Measurements from ENCODE around the gene ATG12. TPM values are rescaled to one million over a fixed set of nuclear protein-coding genes. Genes with fewer than 3 reads are reported as not detected.

Gene ATG12
- total RNA-seq, 4 donors from 2014 or later = 37.1 to 46.1 (median 41.8) TPM

DNA sequence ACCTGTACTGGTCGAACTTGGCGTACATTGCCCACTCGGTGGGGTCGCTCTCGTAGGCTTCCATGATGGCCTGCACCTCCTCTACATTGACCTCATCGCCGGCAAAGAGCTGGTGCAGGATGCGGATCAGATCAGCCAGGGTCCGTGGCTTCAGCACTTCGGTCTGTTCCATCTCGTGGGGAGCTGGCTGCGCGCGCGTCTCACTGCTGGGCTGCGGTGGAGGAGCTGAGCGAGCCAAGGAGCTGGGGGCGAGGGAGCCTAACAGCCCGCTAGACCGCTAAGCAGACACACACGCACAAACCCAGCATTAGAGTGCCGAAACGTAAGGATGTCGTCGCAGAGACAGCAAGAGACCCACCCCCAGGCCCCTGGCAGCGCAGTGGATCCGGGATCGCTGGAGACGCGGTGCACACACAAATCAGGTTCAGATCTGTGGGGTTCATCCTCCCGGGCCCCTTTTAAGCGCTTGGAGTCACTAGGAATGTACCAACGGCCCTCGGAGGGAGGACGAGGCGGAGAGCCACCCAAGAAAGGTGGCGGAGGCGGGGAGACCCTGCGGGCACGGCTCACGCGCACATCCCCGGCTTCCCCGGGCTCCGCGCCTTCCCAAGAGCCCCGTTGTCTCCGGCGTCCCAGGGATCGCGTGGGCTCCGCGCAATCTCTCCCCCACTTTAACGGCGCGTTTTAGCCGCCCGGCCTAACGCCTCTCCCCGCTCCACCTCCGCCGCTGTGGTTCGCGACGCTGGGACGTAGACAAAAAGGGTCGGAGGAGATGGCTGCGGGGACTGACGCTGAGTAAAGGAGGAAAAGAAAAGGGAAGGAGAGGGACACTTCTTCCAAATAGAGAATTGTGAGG is 24.9 kb downstream of the ATG12 start, which contains the start of gene CDO1:
Gene CDO1 (minus strand): TSS at position 434 of the 856 bp plus-strand sequence. CDS start 262 bp downstream, at position 172.
- Histone ChIP-seq H3K4me1 (peaks cover 0 to 14% (median 0%) of the 10 kb centered on the region in 4 donors), H3K27ac (peak within 1 kb of the TSS in 3 of 4 donors; percentile 1 to 50 (median 39)), H3K36me3 (no peaks in the 10 kb centered on the region), H3K4me3 (peak within 1 kb of the TSS; percentile 25 to 54 (median 46)), H3K27me3 (peaks cover 0 to 17% of the 10 kb centered on the region in 2 donors), H3K9me3 (no peaks in the 10 kb centered on the region)
- peak in 2 of 3 donors; percentile 49 to 51 for DNase-seq
- TF ChIP-seq, protein P1, sequence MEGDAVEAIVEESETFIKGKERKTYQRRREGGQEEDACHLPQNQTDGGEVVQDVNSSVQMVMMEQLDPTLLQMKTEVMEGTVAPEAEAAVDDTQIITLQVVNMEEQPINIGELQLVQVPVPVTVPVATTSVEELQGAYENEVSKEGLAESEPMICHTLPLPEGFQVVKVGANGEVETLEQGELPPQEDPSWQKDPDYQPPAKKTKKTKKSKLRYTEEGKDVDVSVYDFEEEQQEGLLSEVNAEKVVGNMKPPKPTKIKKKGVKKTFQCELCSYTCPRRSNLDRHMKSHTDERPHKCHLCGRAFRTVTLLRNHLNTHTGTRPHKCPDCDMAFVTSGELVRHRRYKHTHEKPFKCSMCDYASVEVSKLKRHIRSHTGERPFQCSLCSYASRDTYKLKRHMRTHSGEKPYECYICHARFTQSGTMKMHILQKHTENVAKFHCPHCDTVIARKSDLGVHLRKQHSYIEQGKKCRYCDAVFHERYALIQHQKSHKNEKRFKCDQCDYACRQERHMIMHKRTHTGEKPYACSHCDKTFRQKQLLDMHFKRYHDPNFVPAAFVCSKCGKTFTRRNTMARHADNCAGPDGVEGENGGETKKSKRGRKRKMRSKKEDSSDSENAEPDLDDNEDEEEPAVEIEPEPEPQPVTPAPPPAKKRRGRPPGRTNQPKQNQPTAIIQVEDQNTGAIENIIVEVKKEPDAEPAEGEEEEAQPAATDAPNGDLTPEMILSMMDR (IDR thresholded peaks at IDR 0.05) = no peak
- no peak for TF ChIP-seq POLR2A (IDR thresholded peaks at IDR 0.05)

- Histone ChIP-seq H3K36me3 (no peaks in the 10 kb centered on the region), H3K4me1 (peaks cover 0 to 14% (median 0%) of the 10 kb centered on the region in 4 donors), H3K9me3 (no peaks in the 10 kb centered on the region), H3K27ac (peak overlapping the region in 1 of 4 donors; percentile 39), H3K4me3 (peak overlapping the region; percentile 25 to 54 (median 46)), H3K27me3 (peaks cover 0 to 17% of the 10 kb centered on the region in 2 donors)
- TF ChIP-seq, protein P1 (IDR thresholded peaks at IDR 0.05) = no peak
- no peak for TF ChIP-seq POLR2A (IDR thresholded peaks at IDR 0.05)
- DNase-seq = no peak
These were observed 25.6 kb downstream of the ATG12 start for GRCh38 chr5:115815693-115816225.

DNA sequence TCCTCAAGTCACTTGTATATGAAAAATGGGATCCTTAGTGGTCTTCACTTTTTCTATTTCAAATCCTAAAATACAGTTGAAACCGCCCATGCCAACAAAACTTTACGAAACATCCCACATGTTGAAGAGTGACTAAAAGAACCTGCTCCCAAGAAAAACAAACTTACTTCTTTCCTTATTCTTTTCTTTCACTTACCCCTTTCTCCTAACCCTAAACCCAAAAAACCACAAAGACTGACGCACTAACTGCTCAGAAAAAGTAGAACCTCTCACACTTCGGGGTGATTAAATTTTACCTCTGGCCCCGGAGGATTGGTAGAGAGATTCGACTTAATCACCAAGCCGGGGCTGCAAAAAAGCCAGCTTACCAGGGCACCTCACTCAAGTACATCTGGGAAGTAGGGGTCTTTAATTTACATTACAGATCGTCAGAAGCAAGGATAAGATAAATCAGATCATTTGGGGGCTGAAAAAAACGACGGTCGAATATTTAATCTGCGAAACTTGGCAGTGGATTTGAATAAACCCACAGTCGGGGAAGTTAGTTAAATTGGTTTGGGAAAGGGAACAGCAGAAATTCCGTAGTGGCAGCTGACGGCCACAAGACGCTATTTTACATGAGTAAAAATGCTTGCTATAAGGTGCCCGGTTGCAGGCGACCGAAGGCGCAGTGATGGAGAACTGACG is 26.2 kb downstream of the ATG12 start:
- H3K4me1 ChIP-seq = peaks cover 0 to 14% (median 0%) of the 10 kb centered on the region in 4 donors

DNA sequence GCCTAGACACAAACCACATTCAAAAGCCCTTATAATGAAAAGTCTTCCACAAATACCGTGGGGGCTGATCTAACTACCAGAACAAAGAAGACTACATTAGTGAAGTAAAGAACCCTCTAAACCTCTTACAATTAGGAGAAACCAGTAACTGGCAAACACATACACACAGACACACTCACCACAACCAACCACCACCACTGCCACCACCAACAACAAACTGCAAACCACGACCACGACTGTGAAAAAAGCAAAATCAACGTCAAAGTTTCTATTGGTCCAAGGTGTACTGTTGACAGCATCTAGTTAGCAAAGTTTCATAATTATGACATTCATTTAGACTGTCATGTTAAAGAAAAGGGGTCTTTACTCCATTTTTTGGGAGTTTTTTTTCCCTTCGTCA is 27.6 kb downstream of the ATG12 start:
- Histone ChIP-seq H3K27ac (no peak overlapping the region), H3K9me3 (no peaks in the 10 kb centered on the region), H3K4me1 (peaks cover 0 to 14% (median 0%) of the 10 kb centered on the region in 4 donors), H3K4me3 (no peak overlapping the region), H3K36me3 (no peaks in the 10 kb centered on the region), H3K27me3 (peaks cover 0 to 17% of the 10 kb centered on the region in 2 donors)
- no peak for DNase-seq
- no peak for TF ChIP-seq POLR2A (IDR thresholded peaks at IDR 0.05)
- TF ChIP-seq, protein P1 (IDR thresholded peaks at IDR 0.05) = no peak

More for the DNA sequence above, 26.2 kb downstream of the ATG12 start:
- H3K36me3 ChIP-seq = no peaks in the 10 kb centered on the region
- H3K4me3 ChIP-seq = peak overlapping the region in 3 of 4 donors; percentile 25 to 54 (median 49)
- H3K27ac ChIP-seq = no peak overlapping the region
- H3K27me3 ChIP-seq = peaks cover 0 to 17% of the 10 kb centered on the region in 2 donors
- H3K9me3 ChIP-seq = no peaks in the 10 kb centered on the region
- TF ChIP-seq, protein P1 (IDR thresholded peaks at IDR 0.05) = no peak
- no peak for TF ChIP-seq POLR2A (IDR thresholded peaks at IDR 0.05)
- no peak for DNase-seq

DNA sequence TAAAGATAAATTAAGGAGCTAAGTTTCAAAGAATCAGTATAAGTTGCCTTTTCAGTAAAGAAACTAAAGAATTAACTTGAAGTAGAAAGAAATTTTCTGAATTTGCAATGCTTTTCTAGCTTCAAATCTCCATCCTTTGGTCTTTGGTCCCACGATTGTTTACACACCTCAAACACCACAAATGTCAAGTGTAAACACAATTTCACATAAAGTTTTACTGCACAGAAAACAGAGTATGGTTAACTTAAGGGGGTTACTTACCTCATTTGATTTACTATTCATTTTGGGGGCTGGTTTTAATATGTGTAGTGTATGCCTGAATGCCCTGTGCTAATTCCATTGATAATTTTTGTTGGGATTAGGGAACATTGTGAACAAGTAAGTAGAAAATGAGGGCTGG is 29.0 kb downstream of the ATG12 start:
- H3K9me3 ChIP-seq = no peaks in the 10 kb centered on the region
- H3K4me1 ChIP-seq = peaks cover 0 to 14% (median 0%) of the 10 kb centered on the region in 4 donors
- no peak for DNase-seq
- no peaks in the 10 kb centered on the region for H3K36me3 ChIP-seq
- H3K27me3 ChIP-seq = peaks cover 0 to 17% of the 10 kb centered on the region in 2 donors
- no peak overlapping the region for H3K4me3 ChIP-seq
- TF ChIP-seq, protein P1 (IDR thresholded peaks at IDR 0.05) = no peak
- no peak for TF ChIP-seq POLR2A (IDR thresholded peaks at IDR 0.05)
- no peak overlapping the region for H3K27ac ChIP-seq

Measured in Peyer's patch (tissue), 4 donors.